Mucosa of gallbladder (tissue), 1 donor: ENCODE results near the gene CHST8. TPM values are rescaled to one million over a fixed set of nuclear protein-coding genes. Genes with fewer than 3 reads are reported as not detected.

ENCODE experiments used
- DNase-seq: peaks from one replicate; pipeline ENCODE4 v3.0.0-alpha.2; 2020; ENCODE audit warnings: low spot score
- total RNA-seq: library from RNA; stranded (reverse); gene quantifications from one replicate; pipeline ENCODE4 v1.2.1, GENCODE V29; 2021
- donor health status: DM: no; HTN: no; CAD: no.

The CHST8 gene
- total RNA-seq, 1 donor from 2014 or later, result 9.9 TPM

DNA sequence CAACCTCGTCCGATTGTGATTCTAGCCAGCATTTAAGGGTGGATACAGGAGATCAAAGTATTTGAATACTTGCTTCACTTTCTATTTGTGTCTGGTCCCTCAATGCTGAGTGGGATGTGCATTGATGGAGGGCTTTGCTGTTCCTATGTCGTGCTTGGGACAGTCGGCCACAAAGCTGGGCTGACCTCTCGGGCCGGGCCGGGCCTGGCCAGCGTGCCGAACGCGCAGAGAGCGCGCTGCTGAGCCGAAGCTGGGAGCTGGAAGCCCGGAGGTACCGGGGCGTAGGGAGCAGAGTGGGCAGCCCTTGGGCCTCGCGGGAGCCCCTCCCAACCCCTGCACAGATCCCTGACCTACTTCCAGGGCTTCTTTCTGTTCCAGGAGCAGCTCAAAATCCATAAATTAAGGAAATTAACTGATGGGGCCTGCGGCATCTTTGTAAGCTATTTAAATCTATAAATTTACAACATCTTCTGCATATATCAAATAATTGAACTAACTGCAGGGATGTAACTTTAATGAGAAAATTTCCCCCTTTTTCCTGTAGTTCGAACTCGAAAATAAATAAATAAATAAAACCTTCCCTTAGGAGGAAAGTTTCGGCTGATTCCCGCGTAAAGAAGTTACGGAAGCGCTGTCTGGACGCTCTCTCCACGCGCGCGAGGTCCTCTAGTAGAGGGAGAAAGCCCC is 173.1 kb downstream of the CHST8 start:
- DNase-seq, result no peak

GRCh38 chr19:33795370-33796163 is 173.8 kb downstream of the CHST8 start:
- DNase-seq, result peak; percentile 82

DNA sequence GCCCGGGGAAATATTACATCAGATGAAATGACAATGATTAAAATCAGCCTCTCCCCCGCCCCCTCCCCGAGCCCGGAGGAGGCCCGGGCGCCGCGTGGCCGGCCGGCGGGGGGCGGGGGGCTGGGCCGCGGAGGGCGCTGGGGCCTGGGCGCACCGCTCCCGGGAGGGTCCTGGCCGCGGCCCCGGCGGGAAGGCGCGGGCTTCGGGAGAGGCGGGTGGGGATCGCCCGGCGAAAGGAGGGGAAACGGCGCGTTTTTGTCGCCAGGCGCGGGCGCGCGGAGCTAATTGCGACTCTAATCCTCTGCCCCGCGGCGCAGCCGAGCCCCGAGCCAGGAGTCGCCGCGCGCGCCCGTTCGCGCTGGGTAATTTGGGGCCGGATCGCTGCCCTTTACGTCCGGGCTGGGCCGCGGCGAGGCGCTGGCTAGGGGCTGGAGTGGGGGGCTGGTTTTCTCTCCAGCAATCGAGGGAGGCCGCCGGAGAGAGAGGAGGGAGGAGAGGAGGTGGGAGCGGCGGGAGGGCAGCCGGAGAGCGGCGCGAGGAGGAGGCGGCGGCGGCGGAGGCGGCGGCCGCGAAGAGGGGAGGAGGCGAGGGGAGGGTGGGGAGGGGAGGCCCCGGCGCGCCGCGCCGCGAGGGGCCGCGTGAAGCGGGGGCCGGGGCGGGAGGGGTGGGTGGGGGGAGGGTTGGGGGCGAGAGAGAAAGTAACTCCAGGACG is 174.6 kb downstream of the CHST8 start, which contains the start of gene KCTD15:
Gene KCTD15 (plus strand): TSS at position 707 of the 712 bp plus-strand sequence. CDS start 3,585 bp downstream, outside the sequence.
- DNase-seq, result no peak

GRCh38 chr19:33797802-33798671 is 176.3 kb downstream of the CHST8 start:
- DNase-seq, result no peak

GRCh38 chr19:33798681-33799111 is 176.9 kb downstream of the CHST8 start:
- DNase-seq, result no peak

DNA sequence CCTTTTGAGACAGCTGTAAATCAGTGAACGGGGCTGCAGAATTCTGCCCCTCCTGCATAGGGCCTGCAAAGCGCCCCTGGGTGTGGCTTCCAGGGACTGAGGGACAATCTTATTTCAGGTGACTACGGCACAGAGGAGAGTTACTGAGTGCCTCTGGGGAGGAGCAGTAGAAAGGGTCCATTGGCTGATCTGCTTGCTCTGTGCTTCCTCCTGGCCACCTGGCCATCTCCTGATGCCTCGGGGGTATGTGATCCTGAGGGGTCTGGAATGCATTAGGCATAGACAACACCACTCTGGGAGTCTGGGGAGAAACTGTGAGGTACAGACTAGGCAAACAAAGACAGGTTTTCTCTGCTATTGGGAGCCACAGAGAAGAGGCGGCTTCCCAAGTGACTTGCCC is 177.7 kb downstream of the CHST8 start:
- DNase-seq, result no peak

- no peak for DNase-seq
Measured at GRCh38 chr19:33800012-33800680, 178.4 kb downstream of the CHST8 start.

DNA sequence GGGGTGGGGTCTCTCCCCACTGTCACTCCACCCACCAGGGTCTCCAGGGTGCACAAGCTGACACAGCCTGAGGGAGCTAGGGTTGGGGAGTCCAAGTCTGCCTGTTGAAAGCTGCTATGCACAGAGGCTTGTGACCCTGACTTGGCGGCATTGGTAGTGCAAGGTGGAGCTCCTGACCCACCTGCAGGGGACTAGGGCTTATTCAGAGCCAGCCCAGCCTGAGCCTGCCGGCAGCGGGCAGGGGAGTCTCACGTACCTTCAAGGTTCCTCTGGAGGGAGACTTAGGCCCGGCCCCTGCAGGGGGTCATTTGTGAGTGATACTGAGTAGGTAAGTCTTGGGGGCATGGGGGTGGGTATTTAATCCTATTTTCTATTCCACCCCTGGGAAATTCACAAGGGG is 179.7 kb downstream of the CHST8 start:
- DNase-seq, result no peak

DNA sequence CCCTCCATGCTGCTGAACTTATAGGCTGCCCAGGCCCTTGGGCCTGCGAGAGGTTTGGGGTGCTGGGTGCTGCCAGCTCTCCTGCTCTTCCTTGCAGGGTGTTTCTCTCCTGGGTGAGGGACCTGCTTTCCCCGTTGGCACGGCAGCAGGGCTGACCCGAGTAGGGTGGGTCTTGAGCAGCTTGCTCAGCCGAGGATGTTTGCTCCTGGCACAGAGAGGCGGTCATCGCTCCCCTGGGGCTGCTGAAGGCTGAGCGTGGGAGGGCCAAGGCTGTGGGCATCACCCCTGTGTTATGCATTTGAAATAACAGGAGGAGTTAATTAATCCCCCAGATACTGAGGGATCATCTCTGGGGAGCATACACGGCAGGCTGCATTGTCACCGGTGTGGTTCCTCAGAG is 180.2 kb downstream of the CHST8 start:
- no peak for DNase-seq

DNA sequence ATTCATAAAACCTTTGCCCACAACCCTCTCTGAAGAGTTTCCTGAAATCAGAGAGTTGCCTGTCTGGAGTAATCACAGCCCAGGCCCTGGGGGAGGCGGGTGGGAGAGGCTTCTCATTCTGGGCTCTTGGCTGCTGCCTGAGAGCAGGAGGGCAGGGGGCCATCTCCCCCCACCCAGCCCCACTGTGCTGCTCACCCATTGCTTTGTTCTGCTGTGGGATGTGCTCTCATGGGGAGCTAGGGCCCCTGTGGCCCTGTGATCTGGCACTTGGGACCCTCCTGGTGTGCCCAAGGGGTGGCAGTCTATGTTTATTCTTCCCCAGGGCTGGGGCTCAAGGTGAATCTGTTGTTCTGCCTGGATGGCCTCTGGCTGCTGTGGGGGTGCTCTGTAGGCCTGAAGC is 181.0 kb downstream of the CHST8 start:
- no peak for DNase-seq

DNA sequence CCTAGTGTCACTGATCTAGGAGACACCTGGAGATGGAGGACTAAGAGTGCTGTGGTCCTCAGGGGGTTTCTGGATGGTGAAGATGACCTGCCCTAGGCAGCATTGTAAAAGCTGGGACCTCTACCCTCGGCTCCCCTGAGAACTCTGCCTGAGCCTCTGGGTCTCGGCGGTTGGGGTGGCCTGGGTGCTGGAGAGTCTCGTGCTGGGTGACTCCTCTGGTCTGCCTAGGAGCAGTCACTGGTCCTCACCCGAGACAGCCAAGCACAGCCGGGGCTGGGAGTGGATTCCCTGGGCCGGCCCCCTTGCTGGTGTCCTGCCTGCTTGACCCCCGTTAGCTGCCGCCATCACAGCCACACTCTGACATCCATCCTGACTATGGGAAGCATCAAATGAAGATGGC is 181.6 kb downstream of the CHST8 start:
- DNase-seq, result no peak

DNA sequence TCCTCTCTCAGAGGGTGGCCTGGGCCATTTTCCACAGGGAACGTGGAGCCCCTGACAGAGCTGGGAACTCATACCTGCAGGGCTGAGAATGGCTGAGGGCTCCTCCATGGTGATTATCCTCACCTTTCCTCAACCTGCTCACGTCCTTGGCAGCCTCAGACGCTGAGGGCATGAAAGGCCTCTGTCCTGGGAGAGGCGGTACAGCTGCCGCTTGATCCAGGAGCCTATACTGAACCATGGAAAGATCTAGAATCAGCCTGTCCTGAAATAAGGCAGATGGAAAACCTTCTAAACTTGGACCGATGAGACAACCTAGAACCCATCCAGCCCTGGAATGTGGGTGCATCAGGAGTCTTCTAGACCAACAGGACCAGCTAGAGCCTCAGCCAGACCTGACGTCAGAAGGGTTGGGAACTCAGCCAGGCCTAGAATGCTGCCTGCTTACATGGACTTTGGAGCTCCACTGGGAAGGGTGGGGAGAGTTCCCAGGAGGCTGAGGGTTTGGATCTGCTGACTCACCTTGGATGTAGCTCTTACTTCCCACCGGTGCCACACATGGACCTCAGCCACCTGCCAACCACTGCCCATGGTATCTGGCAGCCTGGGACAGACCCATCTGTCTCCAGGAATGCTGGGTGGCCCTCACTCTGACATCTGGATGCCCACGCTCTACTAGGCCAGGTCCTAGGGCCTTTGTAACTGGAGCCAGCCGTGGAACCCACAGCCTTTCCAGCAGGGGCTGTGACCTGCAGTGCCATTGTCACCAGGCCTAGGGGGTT is 182.5 kb downstream of the CHST8 start:
- peak; percentile 96 for DNase-seq

DNA sequence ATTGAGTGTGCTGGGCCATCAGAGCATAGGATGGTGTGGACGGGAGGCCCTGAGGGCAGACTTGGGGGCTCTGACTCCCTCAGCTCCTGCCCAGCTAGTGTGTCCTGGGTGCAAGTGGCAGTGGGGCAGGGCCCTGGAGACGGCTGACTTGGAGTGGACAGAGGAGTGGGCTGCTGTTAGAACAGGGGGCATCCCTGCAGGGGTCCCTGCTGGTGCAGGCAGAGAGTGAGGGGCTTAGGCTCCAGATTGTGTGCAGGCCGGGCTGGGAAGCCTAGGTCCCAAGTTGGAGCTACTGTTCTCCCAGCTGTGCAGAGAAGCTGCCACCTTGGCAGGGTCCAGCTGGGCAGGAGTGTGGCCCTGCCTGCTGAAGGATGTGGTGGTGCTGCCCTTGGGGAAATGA is 183.6 kb downstream of the CHST8 start:
- no peak for DNase-seq

DNA sequence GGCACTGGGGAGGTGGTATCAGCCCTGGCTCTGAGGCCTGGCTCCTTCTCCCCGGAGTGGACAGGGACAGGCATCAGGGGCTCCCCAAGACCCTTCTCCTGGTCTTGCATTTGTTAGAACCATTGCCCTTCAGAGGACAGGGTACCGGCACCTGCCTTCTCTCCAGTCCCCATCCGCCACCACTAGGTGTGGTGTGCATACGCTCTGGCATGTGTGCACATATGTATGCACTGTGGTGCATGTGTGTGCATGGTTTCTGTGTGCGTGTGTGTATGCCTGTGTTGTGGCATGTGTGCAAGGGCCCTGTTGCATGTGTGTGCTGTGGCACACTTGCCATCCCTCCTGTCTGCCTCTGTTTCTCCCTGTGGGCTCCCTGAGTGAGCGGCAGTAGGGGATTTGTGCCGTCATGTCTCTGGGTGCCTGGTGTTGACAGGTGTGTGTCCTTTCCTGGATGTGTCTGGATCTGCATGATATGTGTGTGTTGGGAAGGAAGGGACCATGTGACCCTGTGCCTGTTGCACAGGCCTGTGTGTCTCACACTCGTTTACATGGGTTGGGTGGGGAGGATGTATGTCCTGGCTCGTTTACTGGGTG is 184.2 kb downstream of the CHST8 start:
- DNase-seq, result no peak

DNA sequence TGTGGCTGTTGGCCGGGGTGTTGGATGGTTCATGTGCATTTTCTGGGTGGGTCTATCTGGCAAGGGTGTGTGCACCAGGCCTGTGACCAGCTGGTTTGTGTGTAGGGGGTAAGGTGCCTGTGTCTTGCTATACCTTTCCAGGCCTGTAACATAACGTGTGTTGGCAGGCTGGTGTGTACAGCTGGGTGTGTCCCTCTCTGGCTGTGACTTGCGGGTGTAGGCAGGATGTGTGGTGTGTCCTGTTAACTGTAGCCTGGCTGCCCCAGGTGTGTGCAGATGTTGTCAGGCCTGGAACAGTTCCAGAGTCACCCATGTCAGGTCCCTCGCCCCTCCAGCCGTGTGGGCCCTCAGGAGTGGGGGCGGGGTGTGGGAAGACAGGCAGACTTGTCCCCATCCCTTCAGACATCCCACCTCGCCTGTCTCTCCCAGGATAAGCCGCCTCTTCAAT is 184.7 kb downstream of the CHST8 start:
- no peak for DNase-seq

DNA sequence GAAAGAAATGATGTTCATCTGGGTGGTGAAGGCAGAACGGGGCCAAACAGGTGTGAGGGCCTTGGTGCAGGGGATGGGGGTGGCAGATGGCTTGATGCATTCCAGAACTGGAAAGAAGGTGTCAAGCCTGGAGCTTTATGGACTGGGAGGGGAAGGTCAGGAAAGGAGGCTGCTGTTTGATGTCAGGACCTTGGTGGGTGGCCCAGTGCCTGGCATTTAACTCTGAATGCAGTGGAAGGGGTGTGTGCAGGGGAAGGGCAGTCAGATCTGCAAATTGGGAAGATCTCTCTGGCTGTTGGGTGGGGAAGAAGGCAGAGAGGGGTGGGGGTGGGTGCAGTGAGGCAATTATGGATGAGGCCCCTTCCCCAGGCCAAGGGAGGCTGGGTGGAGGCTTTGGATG is 186.6 kb downstream of the CHST8 start:
- no peak for DNase-seq

GRCh38 chr19:33809960-33810359 is 188.2 kb downstream of the CHST8 start:
- DNase-seq, result no peak

DNA sequence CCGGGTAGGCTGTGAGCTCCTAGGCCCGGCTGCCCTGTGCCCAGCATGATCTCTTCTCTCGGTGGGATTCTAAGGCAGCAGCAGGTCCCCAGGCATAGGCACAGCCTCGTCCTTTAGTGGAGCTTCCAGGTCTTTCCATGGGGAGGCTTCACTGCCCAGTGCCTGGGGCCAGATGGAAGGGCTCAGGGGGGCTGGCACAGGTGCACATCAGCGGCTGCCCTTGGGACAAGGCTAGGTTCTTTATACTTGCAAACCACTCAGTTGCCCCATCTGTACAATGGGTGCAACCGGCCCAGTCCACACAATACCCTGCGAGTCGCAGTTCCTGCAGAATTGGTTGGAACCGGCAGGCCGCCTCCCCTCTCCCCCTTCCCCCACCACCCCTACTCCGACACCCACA is 189.1 kb downstream of the CHST8 start:
- no peak for DNase-seq

DNA sequence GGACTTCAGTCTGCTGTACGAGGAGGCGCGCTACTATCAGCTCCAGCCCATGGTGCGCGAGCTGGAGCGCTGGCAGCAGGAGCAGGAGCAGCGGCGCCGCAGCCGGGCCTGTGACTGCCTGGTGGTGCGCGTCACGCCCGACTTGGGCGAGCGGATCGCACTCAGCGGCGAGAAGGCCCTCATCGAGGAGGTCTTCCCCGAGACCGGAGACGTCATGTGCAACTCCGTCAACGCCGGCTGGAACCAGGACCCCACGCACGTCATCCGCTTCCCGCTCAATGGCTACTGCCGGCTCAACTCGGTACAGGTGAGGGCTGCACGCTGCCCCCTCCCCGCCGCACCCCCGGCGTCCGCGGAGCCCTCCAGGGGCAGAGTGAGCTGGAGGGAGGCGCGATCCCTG is 189.5 kb downstream of the CHST8 start:
- no peak for DNase-seq
